Thyroid gland (tissue), 4 donors: Measurements from ENCODE around the gene CLIP2.

Experiments used
- CTCF ChIP-seq, 6 experiments: fragments of 200-600 bp in 3 of 6; fragments of 450-650 bp in 3 of 6; sonication (generic) in 3 of 6; IDR thresholded peaks; one replicate each; pipeline ENCODE4 v1.5.1; 2016 to 2019; ENCODE audit warnings: antibody characterized with exemption in 6 of 6, mild to moderate bottlenecking in 2 of 6, inconsistent platforms in 1 of 6, moderate library complexity in 1 of 6
- POLR2A ChIP-seq, 2 donors: fragments of 450-650 bp; IDR thresholded peaks; one replicate each; pipeline ENCODE4 v1.6.1; 2017; ENCODE audit warnings: antibody characterized with exemption in 2 of 2, mild to moderate bottlenecking in 2 of 2, moderate library complexity in 1 of 2

- no peak for TF ChIP-seq CTCF (IDR thresholded peaks at IDR 0.05)
- no peak for TF ChIP-seq POLR2A (IDR thresholded peaks at IDR 0.05)
Measured at GRCh38 chr7:74443543-74444247, 154.5 kb downstream of the CLIP2 start.
